Measurements from ENCODE around the gene CAMKMT. TPM values are rescaled to one million over a fixed set of nuclear protein-coding genes. Genes with fewer than 3 reads are reported as not detected.
A peak's percentile ranks its signal among the peaks of the same experiment; 100 is the strongest.

CAMKMT gene
- total RNA-seq, 3 donors from 2014 or later (not counting 1 experiment from before 2014, with no cell fraction given): 18.1 to 25.0 (median 20.6) TPM

DNA sequence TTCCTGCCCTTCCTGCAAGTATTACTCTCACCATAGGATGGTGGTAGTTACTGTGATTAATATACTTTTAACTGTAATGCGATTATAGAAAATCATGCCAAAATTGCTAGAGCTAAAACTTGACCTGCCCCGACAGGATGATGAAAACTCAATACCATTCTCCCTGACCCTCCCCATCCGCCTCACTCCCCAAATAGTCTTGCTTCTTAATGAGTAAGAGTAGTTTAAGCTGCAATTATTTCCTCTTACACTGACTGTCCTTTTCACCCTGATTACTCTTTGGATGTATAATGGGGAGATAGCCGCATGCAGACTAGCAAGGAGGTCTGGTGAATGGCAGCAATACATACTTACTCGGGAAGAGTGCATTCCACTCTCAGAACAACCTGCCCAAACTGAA is 310.2 kb downstream of the CAMKMT start:
- Histone ChIP-seq H3K27ac (ENCODE audit: low read length) (no peak overlapping the region), H3K4me3 (ENCODE audit: low read length) (no peak overlapping the region), H3K4me1 (ENCODE audit: control insufficient read depth, insufficient read depth, low read length) (peaks cover 3% of the 10 kb centered on the region), H3K36me3 (ENCODE audit: control insufficient read depth, insufficient read depth, low read length) (no peaks in the 10 kb centered on the region), H3K9me3 (ENCODE audit: control insufficient read depth, insufficient read depth, low read length) (no peaks in the 10 kb centered on the region), H3K27me3 (ENCODE audit: control insufficient read depth, insufficient read depth, low read length) (no peaks in the 10 kb centered on the region)
- peaks cover 0 to 9% of the 10 kb centered on the region in 2 donors for H3K4me1 Mint-ChIP-seq
- TF ChIP-seq, protein P1, sequence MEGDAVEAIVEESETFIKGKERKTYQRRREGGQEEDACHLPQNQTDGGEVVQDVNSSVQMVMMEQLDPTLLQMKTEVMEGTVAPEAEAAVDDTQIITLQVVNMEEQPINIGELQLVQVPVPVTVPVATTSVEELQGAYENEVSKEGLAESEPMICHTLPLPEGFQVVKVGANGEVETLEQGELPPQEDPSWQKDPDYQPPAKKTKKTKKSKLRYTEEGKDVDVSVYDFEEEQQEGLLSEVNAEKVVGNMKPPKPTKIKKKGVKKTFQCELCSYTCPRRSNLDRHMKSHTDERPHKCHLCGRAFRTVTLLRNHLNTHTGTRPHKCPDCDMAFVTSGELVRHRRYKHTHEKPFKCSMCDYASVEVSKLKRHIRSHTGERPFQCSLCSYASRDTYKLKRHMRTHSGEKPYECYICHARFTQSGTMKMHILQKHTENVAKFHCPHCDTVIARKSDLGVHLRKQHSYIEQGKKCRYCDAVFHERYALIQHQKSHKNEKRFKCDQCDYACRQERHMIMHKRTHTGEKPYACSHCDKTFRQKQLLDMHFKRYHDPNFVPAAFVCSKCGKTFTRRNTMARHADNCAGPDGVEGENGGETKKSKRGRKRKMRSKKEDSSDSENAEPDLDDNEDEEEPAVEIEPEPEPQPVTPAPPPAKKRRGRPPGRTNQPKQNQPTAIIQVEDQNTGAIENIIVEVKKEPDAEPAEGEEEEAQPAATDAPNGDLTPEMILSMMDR (IDR thresholded peaks at IDR 0.05): no peak
- intact Hi-C loops (cut with micrococcal nuclease): no loop called here
- H3K36me3 Mint-ChIP-seq: no peaks in the 10 kb centered on the region
- peaks cover 0 to 2% of the 10 kb centered on the region in 2 donors for H3K27me3 Mint-ChIP-seq (ENCODE audit: low read depth in 2 of 2)
- ATAC-seq (no peak), DNase-seq (no peak)
- H3K4me3 Mint-ChIP-seq: no peak overlapping the region
- WGBS (ENCODE audit: insufficient coverage): 95% methylated on average over 2 of the region's 5 CpGs
- no peaks in the 10 kb centered on the region for H3K9me3 Mint-ChIP-seq
- no peak overlapping the region for H3K27ac Mint-ChIP-seq

DNA sequence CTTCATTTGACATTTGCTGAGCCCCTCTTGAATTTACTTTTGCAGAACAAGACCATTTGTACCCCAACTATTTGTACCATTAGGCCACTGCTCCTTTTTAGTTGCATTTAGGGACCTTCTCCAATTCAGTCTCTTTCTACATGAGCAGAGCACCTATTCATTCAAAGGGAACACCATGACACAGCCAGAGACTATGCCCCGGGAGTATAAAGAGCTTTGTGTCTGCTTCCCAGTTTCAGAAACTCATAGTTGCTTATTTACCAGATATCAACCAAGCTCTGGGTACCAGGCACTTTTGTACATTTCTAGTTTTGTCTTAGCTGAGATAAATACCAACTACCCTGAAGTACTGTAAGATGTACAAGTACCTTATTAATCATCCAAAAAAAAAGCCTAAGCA is 310.7 kb downstream of the CAMKMT start:
- Histone ChIP-seq H3K9me3 (ENCODE audit: control insufficient read depth, insufficient read depth, low read length) (no peaks in the 10 kb centered on the region), H3K27ac (ENCODE audit: low read length) (no peak overlapping the region), H3K27me3 (ENCODE audit: control insufficient read depth, insufficient read depth, low read length) (no peaks in the 10 kb centered on the region), H3K36me3 (ENCODE audit: control insufficient read depth, insufficient read depth, low read length) (no peaks in the 10 kb centered on the region), H3K4me3 (ENCODE audit: low read length) (no peak overlapping the region), H3K4me1 (ENCODE audit: control insufficient read depth, insufficient read depth, low read length) (peaks cover 3% of the 10 kb centered on the region)
- Mint-ChIP-seq H3K27me3 (ENCODE audit: low read depth in 2 of 2) (peaks cover 0 to 2% of the 10 kb centered on the region in 2 donors), H3K27ac (no peak overlapping the region), H3K9me3 (no peaks in the 10 kb centered on the region), H3K36me3 (no peaks in the 10 kb centered on the region), H3K4me3 (no peak overlapping the region), H3K4me1 (peaks cover 0 to 9% of the 10 kb centered on the region in 2 donors)
- 80% methylated on average over 1 of the region's 1 CpG for WGBS (ENCODE audit: insufficient coverage)
- intact Hi-C loops (cut with micrococcal nuclease): no loop called here
- no peak for ATAC-seq
- TF ChIP-seq, protein P1 (IDR thresholded peaks at IDR 0.05): no peak
- DNase-seq: no peak

DNA sequence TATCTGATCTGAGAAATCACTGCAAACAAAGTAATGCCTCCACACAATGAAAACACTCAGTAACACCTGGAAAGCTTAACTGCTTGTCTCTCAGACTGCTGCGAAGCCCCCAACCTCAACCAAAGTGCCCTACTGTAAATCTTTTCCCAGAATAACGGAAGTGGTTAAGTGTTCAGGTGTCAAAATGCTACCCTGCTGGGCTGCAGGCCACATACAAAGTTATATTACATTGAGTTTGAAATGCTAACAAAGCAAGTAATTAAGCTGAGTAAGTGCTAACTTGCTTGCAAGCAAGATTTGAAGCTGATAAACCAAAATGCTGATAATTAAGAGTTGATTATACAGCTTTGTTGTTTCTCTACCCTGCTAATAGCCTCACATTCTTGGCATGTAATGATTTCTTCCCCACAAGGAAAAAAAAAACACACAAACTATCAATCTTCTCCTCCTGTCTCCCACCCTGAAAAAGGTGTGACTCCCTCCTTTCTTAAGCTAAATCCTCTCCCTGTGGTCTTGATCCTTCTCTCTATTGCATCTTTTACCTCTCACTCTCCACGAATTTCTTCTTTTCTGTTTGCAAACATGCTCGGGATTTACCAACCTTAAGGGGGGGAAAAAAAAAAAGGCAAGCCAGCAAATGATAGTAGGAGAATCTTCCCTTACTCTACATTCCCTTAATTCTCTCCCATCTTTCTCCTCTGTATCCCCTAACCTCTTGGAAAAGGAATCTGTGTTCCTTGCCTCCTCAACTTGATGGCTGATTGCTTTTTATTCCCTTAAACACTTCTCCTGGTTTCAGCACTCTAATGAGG is 312.9 kb downstream of the CAMKMT start:
- Histone ChIP-seq H3K27ac (ENCODE audit: low read length) (no peak overlapping the region), H3K4me1 (ENCODE audit: control insufficient read depth, insufficient read depth, low read length) (peaks cover 3% of the 10 kb centered on the region), H3K4me3 (ENCODE audit: low read length) (no peak overlapping the region), H3K27me3 (ENCODE audit: control insufficient read depth, insufficient read depth, low read length) (no peaks in the 10 kb centered on the region), H3K36me3 (ENCODE audit: control insufficient read depth, insufficient read depth, low read length) (no peaks in the 10 kb centered on the region), H3K9me3 (ENCODE audit: control insufficient read depth, insufficient read depth, low read length) (no peaks in the 10 kb centered on the region)
- H3K36me3 Mint-ChIP-seq: no peaks in the 10 kb centered on the region
- DNase-seq (peak in 1 of 2 donors; percentile 2), ATAC-seq (no peak)
- H3K27me3 Mint-ChIP-seq (ENCODE audit: low read depth in 2 of 2): peaks cover 0 to 2% of the 10 kb centered on the region in 2 donors
- no peak overlapping the region for H3K27ac Mint-ChIP-seq
- intact Hi-C loops (cut with micrococcal nuclease): no loop called here
- no peaks in the 10 kb centered on the region for H3K9me3 Mint-ChIP-seq
- H3K4me3 Mint-ChIP-seq: no peak overlapping the region
- 44% methylated on average over 1 of the region's 4 CpGs for WGBS (ENCODE audit: insufficient coverage)
- H3K4me1 Mint-ChIP-seq: peaks cover 0 to 9% of the 10 kb centered on the region in 2 donors
- TF ChIP-seq, protein P1 (IDR thresholded peaks at IDR 0.05): no peak
